Esophagus squamous epithelium (tissue), 4 donors: ENCODE results near the gene ITGA11.

Experiments used
- CTCF ChIP-seq, 6 experiments: fragments of 450-650 bp in 4 of 6; fragments of 200-600 bp in 2 of 6; sonication (generic) in 2 of 6; IDR thresholded peaks; one replicate each; pipeline ENCODE4 v1.5.1; 2016 to 2019; ENCODE audit warnings: antibody characterized with exemption in 6 of 6, mild to moderate bottlenecking in 4 of 6, moderate library complexity in 4 of 6
- POLR2A ChIP-seq, 4 donors: fragments of 450-650 bp; IDR thresholded peaks; one replicate each; pipeline ENCODE4 v1.6.1; 2017; ENCODE audit warnings: antibody characterized with exemption in 4 of 4, mild to moderate bottlenecking in 4 of 4, moderate library complexity in 3 of 4

GRCh38 chr15:68354268-68354667 is 77.7 kb downstream of the ITGA11 start:
- TF ChIP-seq CTCF (IDR thresholded peaks at IDR 0.05) (no peak), POLR2A (IDR thresholded peaks at IDR 0.05) (no peak)
